NCI-H1417 (cell line): ENCODE data around the gene HSP90B1.

Experiments used
- DNase-seq, 3 experiments: peaks; one replicate each; lab custom pipeline; 2025; lab: John Stamatoyannopoulos, UW

Gene HSP90B1

GRCh38 chr12:103930034-103930786, at the start of gene HSP90B1:
Gene HSP90B1 (plus strand): TSS chr12:103930410. CDS start chr12:103930516, 106 bp downstream.
- DNase-seq = peak; percentile 100

- peak in 2 of 3 experiments; percentile 28 to 67 for DNase-seq
Observed at GRCh38 chr12:103881261-103881660, 48.9 kb upstream of the HSP90B1 start.

GRCh38 chr12:103882861-103883596, 47.2 kb upstream of the HSP90B1 start:
- no peak for DNase-seq

- no peak for DNase-seq
Observed at GRCh38 chr12:103883908-103884307, 46.3 kb upstream of the HSP90B1 start.

- DNase-seq = peak in 2 of 3 experiments; percentile 12 to 65
Observed at GRCh38 chr12:103884316-103884715, 45.9 kb upstream of the HSP90B1 start.

GRCh38 chr12:103886195-103886797, 43.9 kb upstream of the HSP90B1 start:
- no peak for DNase-seq

- no peak for DNase-seq
Observed at GRCh38 chr12:103887738-103888137, 42.5 kb upstream of the HSP90B1 start.

GRCh38 chr12:103897316-103897715, 32.9 kb upstream of the HSP90B1 start:
- no peak for DNase-seq

GRCh38 chr12:103901518-103902173, 28.6 kb upstream of the HSP90B1 start:
- peak; percentile 41 to 60 (median 44) for DNase-seq

GRCh38 chr12:103903993-103904392, 26.2 kb upstream of the HSP90B1 start:
- no peak for DNase-seq

GRCh38 chr12:103905730-103906349, 24.4 kb upstream of the HSP90B1 start:
- DNase-seq = no peak

GRCh38 chr12:103908246-103908541, 22.0 kb upstream of the HSP90B1 start:
- no peak for DNase-seq

- no peak for DNase-seq
Observed at GRCh38 chr12:103908877-103909276, 21.3 kb upstream of the HSP90B1 start.

GRCh38 chr12:103909811-103910210, 20.4 kb upstream of the HSP90B1 start:
- no peak for DNase-seq

- no peak for DNase-seq
Observed at GRCh38 chr12:103912069-103912468, 18.1 kb upstream of the HSP90B1 start.

- no peak for DNase-seq
Observed at GRCh38 chr12:103913100-103913499, 17.1 kb upstream of the HSP90B1 start.

- no peak for DNase-seq
Observed at GRCh38 chr12:103915306-103915705, 14.9 kb upstream of the HSP90B1 start.

GRCh38 chr12:103917873-103918272, 12.3 kb upstream of the HSP90B1 start:
- no peak for DNase-seq

- peak in 1 of 3 experiments; percentile 35 for DNase-seq
Observed at GRCh38 chr12:103924761-103925641, 5.2 kb upstream of the HSP90B1 start.

- DNase-seq = no peak
Observed at GRCh38 chr12:103928682-103929045, 1.5 kb upstream of the HSP90B1 start.
